GM21576 (cell line): Measurements from ENCODE around the gene ZNF366.
A peak's percentile ranks its signal among the peaks of the same experiment; 100 is the strongest.

Experiments
- ATAC-seq: cut with Tn5 transposase; IDR thresholded peaks from one replicate; pipeline ENCODE4 v1.9.1; 2021; ENCODE audit warnings: mild to moderate bottlenecking, moderate library complexity; ENCODE audit not compliant: unreplicated experiment

Gene ZNF366

DNA sequence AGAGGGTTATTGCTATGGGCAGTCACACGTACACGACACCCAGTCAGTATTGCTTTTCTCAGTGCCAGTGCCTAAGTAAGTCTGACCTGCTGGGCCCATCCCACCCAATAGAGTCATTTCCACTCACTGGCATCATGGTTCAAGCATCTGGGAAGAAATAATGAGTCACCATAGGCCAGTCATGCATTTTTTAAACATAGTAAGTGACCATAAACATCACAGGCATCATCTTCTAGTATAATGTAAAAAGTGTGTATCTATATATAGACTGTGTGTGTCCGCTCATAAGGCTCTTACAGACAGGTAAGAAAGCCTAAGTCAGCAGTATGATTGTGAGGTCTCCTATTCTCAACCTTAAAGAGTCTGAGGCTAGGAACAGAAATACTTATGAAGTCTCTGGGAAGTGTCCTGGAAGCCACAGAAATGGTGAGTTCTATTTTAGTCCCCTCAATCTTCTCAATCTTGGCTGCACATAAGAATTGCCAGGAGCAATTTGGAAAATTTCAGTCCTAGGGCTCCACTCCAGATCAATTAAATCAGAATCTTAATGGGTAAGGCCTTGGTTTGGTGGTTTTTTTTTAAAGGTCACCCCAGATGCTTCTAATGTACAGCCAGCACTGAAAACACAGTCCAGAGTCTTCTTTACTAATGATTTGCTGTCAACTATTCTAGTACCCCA, 65.2 kb downstream of the ZNF366 start:
- ATAC-seq = no peak

DNA sequence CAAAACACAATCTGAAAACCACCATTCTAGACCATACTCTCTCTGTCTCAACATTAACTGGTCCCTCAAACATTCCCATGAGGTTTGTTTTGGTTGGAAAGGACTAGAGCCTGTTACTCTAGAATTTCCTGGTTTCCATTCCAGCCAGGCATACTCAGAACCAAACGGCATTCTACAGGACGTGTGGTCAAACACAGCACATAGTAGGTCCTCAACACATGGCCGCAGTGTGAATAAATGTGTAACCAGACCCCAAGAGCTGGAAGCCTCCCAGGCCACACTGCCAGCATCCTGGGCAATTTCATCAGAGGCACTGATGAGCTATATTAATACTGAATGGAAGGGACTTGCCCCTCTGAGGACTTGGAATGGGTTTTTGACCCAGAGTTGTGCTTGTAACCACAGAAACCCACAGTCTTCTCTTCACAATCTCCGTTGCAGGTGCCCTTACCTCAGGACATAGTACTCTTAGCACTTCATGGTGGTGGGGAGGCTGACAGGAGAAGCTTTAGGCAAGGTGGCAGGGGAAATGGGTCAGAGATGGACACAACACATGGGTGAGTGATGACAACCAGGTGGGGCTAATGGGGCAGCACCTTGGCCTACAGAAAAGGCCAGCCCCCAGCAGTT, 66.0 kb downstream of the ZNF366 start:
- no peak for ATAC-seq

DNA sequence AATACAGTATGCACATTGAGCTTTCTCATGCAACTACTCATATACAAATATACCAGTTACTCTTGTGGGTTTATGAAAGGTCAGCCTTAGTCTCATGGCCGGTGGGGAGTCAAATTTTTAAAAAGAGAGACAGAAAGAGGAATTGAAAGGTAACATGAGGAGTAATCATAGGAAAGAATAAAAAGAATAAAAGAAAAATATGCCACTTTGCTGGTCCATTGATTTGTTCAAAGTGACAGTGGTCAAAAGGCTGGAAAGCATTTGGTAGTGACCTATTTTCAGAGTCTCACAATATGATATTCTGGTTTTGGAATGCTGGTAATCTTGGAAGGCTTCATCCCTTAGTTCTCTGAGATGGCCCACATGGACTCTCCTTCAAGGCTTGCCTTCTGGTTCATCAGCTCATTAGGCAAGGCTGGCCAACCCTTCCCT, 67.0 kb downstream of the ZNF366 start:
- ATAC-seq = peak; percentile 50

DNA sequence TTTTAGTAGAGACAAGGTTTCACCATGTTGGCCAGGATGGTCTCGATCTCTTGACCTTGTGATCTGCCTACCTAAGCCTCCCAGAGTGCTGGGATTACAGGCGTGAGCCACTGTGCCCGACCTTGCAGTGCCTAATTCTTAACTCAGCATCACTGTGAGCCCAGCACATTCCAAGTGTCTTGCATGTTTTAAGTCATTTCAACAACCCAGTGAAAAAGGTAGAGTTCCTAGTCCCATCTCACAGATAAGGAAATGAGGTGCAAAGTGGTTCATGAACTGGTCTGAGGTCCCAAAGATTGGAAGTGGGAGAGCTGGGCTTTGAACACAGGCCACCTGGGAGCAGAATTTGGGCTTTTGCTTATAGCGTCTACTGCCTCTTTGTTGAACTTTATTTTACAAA, 68.0 kb downstream of the ZNF366 start:
- no peak for ATAC-seq

DNA sequence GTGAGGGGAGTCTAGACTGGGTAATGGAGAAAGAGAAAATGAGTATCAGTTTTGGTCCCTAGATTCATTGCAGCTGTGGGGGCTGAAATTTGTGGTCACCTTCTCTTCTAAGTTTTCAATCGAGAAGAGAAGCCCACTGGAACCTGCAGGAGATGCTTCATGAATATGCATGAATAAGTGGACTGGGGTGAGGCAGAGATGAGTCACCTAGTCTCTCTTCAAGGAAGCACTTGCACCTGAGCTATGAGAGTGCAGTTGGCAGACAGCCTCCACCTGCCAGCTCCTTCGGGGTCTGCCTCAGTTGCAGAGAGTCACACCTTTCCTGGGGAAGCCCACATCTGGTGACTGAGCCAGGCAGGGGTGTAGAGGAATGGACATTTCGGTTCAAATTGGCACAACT, 69.1 kb downstream of the ZNF366 start:
- no peak for ATAC-seq

DNA sequence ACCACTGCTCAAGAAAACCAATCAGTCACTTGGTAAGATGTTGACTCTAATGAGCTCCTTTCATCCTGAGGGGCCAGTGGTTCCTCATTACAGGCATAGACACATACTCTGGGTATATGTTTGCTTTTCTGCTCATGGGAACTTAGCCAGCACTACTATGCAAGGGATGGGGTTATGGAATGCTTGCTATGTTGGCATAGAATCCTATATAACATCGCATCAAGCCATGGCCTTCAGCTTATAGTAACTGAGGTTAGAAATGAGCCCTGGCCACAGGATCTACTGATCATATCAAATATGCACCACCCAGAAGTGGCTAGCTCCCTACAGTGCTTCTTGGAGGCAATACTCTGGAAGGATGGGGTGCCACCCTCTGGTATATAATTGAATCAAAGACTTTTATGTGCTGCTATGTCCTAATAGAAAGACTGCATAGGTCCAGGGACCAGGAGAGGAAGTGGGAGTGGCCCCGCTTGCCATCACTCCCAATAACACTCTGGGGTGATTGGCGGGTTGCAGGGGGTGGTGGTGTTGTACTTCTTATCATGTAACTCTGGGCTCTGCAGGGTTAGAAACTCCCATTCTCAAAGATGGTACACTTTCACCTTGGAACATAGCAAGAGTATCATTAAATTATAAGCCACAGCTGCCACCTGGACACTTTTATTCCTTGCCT, 70.3 kb downstream of the ZNF366 start:
- no peak for ATAC-seq

DNA sequence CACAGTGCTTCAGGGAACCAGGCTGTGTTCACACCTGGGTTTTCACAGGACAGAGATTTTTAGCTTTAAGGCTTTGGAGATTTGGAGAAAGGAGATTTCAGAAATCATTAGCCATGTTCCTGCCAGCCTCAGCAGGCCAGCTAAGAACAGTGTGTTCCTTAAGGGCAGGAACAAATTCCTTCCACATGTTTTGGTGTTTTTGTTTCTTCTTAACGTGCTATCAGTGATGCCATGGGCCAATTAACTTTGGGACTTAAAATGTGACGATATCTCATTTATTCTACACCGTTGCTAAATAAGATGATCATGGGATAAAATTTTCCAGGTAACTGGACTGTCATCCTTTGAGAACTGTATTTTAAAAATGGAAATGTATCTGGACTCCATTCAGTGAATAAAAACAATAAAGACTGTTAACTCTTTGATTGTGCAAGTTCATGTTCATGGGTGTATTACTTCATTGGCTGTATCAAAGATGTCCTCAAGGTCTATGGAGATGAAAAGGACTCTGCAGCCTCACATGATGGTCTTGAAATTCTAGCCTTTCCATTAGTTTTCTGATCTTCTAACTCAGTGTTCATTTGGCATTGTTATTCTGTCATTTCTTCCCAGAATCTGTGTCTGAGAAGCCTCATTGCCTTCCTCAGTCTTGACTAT, 72.3 kb downstream of the ZNF366 start:
- ATAC-seq = no peak

DNA sequence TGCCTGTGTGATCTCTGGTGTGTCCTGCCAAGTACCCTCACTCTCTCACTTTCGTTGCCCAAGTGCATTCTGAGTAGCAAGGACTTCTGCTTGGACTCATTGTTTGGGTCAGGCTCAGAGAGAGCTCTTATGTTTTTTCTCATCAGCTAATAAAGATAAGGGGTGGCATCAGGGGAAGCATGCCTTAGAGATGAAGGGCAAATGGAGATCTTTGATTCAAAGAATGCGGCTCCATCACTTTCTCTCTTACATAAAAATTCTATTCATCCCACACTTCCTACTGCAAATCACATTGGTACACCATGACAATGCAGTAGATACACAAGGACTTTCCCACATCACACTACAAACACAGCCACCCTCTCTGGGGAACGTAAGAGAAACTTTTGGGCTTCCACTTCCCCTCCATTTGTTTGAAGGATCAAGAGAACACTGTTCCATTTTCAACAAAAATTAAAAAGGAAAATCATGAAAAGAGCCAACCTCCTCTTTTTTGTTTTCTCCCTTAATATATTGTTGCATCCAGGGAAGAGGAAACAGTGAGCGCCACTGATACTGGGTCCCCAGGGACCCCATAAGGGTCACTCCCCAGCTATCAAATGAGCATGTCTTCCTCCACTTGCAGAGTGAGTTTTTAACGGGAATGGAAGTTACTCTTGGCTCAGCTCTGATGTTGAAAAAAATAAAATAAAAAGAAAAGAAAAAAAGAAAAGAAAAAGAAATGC, 73.0 kb downstream of the ZNF366 start:
- ATAC-seq = no peak

DNA sequence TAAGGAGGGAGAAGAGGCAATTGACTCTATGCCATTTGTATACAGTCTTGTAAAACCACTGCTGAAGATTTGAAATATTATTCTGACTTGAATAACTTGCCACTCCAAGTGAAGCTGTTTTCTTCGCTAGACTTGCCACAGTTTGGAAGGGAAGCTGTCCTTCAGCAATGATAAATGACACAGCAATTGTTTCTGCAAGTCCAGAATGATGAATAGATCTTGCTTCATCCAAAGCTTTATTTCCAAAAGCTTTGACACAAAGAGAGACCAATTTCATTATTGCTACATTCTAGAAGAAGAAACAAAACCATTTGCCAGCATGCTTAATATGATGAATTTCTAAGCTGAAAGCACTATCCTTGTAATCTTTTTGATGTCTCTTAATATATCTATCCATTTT, 73.7 kb downstream of the ZNF366 start:
- ATAC-seq = no peak

DNA sequence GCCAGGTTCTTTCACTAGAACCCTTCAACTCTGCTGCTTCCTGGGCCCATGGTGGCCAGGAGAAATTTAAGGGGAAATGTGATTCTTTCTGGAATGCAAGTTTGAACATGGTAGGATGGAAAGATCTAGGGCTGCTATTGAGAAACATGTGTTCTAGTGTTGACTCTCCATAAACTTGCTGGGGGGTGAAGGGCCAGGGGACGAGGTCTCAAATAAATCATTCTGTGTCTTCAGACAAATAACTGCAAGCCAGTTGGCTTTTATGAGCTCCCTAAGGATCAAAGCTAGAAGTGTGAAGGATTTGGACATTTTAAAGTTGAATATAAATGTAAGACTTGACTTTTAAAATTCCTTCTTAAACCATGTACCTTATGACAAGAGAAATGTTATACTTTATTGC, 78.5 kb downstream of the ZNF366 start:
- ATAC-seq = no peak

DNA sequence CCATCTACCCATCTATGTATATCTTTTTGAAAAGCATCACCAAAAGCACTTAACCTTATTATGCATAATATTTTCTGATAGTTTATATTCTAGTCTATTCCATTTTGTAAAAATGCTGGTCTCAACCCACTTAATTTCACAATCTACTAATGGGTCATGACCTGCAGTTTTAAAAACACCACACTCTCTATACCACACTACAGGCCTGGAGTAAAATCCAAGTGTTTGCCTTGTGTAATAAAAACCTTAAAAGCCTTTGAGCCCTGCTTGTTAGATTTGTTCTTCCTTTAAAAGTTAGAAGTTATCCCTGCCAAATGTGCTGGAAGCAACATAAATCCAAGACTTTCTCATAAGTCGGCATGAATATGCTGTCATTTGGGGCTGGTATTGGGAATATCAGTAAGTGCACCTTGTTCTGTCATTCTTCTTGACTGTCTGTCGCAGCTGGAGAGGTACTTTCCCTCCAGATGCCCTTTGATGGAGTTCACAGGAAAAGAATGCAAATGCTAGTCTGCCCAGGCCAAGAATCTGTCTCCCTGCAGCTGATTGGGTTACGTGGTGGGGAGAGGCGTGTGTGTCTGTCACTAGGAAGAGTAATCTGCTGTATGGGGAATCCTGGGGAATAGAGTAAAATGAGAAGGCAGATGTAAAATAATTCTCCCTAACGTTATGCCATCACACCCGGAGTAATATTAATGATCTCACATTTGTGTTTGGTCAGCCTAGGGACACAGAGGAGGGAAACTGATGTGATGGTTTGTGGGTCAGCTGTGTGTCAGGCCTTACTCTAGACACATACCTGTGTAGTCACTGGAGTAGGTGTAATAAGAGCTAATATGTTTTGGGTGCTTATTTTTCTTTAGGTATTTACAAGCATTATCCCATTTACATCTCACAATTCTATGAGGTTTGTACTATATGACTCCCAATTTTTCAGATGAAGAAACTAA, 79.4 kb downstream of the ZNF366 start:
- ATAC-seq = no peak

DNA sequence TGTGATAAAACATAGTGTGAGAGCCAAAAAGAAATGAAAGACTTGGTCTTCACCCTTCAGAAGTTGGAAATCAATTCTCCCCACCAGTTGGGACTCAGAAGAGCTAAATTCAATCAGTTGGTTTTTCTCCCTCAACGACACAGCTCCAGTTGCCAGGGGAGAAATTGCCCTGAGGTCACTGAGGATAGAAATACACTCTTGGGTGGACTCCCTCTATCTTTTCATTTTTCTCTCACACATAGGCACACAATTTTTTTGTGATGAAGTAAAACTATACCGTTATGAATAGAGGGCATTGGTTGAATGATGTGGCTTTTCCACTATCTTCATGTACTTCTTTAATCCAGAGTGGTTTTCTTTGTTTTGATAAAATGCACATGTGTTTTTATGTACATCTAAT, 80.2 kb downstream of the ZNF366 start:
- ATAC-seq = no peak

DNA sequence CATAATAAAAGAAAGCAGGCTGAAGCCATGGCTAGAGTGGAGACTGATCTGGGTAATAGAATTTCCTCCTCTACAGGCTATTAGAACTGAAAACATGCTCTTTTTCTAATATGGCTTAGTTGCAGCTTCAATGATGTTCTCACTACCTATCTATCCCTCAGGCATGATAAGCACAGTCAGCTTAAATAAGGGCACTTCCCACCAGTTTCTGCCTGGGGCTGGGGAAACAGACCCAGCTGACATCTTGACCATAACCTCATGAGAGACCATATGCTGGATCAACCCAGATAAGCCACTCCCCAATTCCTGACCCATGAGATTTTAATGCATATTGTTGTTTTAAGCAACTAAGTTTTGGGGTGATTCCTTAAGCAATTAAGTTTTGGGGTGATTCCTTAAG, 81.2 kb downstream of the ZNF366 start:
- no peak for ATAC-seq

DNA sequence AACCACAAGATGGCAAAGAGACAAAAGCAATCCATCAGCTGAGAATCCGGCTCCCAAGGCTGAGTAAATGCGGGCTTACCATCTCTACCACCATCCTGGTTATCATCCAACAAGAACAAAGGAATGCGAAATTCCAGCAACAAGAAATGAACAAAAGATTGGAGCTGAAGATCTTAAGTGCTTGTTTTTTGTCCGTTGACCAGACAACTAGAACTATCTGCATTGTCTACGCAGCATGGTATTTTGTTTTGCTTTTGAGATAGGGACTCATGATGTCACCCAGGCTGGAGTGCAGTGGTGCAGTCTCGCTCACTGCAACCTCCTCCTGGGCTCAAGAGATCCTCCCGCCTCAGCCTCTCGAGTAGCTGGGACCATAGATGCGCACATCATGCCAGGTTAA, 88.9 kb downstream of the ZNF366 start:
- no peak for ATAC-seq

DNA sequence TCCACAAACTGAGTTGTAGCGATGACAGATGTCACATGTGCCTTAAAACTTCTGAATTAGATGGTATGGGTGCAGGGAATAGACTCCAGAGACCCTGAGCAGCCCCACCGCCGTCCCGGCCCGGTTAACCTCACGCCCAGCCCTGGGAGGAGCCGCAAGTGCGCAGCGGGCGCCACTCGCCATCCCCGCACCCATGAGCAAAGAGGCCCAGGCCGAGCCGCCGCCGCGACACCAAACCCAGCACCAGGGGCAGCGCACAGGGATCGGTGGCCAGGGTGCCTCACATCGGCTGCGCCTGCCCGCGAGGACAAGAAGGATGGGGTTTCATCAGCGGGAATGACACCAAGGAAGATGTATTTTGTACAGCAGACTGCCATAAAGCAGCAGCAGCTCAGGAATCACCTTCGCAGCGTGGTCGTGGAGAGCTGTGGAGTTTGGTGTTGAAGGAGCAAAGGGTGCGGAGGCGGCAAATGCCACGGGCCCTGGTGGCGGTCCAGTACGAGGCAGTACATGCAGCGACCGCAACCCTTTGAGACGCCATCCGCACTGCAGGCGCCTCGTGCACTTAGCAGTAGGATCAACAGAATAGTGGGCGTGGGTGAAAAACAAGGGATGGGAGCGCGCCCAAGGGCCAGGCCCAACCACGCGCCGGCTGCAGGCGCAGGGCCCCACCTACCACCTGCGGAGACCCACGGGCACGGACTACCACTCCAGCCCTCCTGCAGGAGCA, 89.7 kb downstream of the ZNF366 start:
- ATAC-seq = no peak

DNA sequence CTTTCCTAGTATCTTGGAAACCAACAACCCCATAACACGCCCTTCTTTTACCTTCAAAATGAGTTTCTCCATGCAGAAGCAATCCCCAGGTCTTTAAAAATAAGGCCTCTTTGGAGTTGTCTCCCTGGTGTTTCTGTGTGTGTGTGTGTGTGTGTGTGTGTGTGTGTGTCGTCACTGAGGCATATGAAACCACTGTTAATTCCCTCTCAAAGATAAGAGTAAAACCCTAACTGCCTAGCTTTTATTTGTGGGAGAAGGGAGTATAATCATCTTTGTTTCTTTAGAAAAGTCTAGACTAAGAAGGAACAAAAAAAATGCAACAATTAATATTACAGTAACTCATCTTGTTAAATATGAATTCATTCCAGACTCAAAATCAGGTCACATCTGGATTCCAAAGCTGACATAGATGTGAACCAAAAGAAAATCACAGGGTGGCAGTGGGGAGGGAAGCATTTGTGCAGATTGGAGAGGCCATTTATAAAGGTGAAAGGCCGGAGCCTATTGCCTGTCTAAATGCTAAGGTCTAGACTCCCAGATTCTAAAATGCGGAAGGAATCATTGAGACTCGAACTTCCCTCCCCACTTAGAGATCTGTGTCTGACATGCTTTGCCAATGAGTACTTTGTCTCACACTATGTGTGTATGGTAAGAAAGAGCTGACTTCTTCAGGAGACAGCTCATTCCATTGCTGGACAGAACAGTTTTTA, 91.4 kb downstream of the ZNF366 start:
- no peak for ATAC-seq

DNA sequence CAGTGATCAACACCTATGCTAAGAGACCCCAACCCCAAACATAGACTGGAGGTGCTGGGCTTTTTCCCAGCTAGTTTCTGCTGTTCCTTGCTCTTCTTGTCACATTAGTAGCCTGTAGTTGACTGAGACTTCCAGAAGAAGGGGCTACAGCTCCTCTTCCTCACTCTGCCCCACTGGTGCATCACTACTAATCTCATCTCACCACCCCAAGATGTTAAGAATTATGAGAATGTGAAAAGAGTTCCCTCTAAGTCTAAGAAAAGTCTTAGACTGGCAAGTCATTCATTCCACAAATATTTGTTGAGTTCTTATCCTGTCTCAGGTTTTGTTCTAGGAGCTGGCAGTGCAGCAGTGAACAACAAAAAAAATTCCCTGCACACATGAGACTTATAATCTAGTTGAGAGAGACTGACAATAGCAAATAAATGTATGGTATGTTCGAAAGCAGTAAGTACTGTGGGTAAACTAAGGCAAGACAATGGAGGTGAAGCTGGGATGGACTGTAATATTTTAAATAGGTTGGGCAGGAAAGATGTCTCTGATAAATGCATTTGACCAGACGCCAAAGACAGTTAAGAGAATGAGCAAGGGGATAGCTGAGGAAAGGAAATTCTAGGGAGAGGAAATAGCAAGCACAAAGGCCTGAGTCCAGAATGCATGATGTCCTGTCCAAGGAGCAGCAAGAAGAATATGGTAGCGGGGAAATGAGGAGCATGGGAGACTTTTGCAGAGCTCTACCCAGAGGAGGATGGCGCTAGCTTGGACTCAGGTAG, 94.7 kb downstream of the ZNF366 start:
- no peak for ATAC-seq

DNA sequence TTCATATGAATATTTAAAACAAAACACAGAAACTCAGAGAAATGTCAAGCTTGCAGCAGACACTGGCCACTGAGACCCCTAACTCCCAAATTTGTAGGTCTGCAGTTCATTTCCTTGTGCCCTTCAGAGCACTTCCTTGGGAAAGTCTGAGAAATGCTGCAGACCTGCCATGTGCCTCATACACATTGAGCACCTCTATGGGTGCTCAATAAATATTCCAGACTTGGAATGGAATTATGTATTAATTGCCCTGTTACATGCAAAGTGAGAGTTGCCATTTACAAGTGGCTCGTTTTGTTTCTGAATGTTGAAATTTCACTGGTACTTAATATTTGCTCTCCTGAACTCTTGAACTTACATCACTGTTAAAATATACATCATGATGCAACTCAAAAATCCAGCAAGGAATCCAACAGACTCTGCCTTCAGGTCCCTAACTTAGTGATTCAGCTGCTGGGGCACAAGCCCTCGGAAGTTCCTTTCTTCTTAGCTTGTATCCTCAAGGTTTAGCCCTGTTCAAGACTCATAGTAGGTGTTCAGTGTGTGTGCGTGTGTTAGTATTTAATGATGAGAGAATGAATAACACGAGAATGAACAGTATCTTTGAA, 96.4 kb downstream of the ZNF366 start:
- no peak for ATAC-seq
